ENCODE measurements around the gene OR56A5.
"Not testable (repeated sequence)": the region's sequence is repeated elsewhere in the genome, so short reads cannot be mapped to it uniquely, and the experiment has no call there.

Gene OR56A5, protein sequence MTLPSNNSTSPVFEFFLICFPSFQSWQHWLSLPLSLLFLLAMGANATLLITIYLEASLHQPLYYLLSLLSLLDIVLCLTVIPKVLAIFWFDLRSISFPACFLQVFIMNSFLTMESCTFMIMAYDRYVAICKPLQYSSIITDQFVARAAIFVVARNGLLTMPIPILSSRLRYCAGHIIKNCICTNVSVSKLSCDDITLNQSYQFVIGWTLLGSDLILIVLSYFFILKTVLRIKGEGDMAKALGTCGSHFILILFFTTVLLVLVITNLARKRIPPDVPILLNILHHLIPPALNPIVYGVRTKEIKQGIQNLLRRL

DNA sequence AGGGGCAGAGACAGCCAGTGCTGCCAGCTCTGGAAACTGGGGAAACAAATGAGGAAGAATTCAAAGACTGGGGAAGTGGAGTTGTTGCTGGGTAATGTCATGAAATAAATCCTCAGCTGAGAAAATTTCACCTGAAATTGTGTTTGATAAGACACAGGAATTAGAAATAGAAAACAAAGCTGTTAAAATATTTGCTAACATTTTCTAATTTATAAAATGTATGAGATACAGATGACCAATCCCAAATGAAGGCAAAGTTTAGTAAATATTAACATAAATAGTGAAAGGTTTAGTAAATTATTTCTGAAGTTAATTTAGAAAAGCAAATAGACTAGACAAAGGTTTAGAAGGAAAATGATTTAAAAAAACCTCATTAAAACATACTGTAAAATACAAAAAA, at the start of gene OR56A5:
Gene OR56A5, minus strand, starts transcription at position 101 of the 400 bp plus-strand sequence. Its CDS starts 0 bp downstream, at position 101.
- no peak for DNase-seq (ENCODE audit: low spot score)

DNA sequence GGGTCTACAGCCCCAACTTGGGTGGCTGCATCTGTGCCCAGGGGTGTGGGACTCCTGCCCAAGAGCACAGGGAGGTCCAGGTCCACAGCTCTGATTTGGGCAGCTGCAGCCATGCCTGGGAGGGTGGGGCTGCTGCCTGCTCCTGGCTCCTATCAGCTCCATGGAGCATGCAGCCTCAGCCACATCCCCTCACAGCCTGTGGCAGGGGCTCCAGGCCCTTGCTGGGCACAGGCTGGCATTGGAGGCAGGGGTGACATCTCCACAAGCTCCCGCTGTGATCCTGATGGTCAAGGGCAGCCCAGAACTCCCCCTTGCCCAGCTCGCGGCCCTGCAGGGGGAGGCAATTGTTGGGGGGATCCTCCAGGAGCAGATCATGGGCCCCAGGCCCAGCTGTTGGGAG, 44.7 kb upstream of the OR56A5 start:
- DNase-seq (ENCODE audit: low spot score) = no peak

GRCh38 chr11:6012035-6012668, 43.9 kb upstream of the OR56A5 start:
- DNase-seq (ENCODE audit: low spot score) = no peak

GRCh38 chr11:6006846-6007245, 38.6 kb upstream of the OR56A5 start, which contains the start of gene OR56A4:
Gene OR56A4 (minus strand): TSS chr11:6006946. CDS start chr11:6002992, 3,954 bp downstream.
- DNase-seq (ENCODE audit: low spot score) = no peak

- no peak for DNase-seq (ENCODE audit: low spot score)
These were observed 38.1 kb upstream of the OR56A5 start for GRCh38 chr11:6006395-6006794.

GRCh38 chr11:6002202-6002699, 34.0 kb upstream of the OR56A5 start:
- no peak for DNase-seq (ENCODE audit: low spot score)

DNA sequence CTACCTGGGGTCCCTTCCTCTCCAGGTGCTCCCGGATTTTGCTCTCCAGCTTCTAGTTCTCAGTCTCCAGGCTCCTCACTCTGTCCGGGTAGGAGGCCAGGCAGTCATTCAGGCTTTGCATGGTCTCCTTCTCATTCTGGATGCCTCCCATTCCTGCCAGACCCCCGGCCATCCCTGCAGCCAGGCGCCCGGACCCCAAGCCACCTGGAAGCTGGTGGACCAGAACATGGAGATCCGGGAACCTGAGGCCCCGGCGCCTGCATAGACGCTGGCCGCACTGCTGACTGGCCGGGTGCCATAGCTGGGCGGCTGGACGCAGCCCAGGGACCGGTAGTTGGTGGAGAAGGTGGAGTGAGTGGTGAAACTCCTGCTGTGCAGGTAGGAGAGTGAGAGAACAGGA, 26.5 kb upstream of the OR56A5 start:
- no peak for DNase-seq (ENCODE audit: low spot score)

DNA sequence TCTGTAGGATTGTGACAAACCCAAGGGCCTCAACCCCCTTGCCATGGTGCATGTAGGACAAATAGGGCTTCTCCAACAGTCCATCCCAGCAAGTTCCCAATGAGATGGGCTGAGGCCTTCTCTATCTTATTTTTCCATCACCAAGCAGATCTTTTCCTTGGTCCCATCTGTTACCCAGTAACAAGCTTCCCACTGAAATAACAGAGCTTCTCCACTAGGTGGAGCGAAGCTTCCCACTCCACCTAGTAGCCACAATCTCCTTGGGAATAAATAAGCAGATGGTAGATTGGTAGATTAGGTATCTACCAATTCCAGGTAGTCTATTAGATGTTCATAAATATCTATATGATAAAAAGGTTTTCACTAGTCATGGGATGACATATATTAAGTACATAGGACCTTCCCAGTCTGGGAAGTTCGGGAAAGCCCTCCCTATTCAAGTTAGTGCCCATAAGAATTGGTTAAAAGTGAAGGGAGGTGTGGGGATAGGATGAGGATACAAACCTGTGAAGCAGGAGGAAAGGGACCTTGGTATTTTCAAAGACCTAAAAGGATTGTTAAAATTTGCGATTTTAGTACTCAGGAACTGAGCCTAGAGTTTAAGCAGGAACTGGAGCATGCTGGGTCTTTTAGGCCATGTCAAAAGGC, 24.4 kb upstream of the OR56A5 start:
- peak; percentile 19 for DNase-seq (ENCODE audit: low spot score)

- DNase-seq (ENCODE audit: low spot score) = no peak
These were observed 23.9 kb upstream of the OR56A5 start for GRCh38 chr11:5992150-5992549.

DNA sequence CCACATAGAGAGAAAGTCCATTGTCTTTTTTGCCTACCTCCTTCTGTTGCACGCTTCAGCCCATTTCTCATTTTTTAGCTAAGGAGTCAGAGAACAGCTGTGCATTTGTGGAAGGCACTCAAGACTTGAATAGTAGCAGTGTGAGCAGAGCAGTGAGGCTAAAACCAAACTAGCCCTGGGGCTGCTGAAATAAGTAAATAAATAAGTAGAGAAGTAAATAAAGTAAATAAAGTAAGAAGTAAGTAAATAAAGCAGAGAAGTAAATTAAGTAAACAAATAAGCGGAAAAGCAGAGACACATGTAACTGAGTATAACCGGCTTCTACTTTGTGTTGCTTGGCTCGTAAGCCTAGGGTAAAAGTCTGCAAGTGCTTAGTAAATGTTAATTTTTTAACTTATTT, 20.9 kb upstream of the OR56A5 start:
- no peak for DNase-seq (ENCODE audit: low spot score)

DNA sequence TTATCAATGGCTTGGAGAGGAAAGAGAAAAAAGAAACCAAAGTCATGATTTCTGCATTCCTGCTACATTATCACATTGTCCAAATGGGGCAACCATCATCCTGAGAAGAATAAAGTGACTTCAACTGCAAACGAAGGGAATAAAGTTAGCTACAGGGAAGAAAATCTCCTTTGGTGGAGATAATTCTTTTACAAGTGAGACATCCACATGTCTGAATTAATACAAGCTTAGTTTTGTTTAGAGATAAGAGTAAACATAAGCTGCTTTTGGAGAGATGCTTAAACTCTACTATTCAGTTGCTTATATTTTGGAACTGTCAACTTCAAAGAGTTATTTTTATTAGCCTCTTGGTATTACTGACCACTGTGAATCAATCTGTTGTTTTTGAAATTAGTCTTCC, 18.6 kb upstream of the OR56A5 start, which contains the start of gene OR52L1:
Gene OR52L1, minus strand, starts transcription at position 101 of the 400 bp plus-strand sequence. Its CDS starts 55 bp downstream, at position 46.
- no peak for DNase-seq (ENCODE audit: low spot score)

- DNase-seq (ENCODE audit: low spot score) = no peak
These were observed 15.1 kb upstream of the OR56A5 start for GRCh38 chr11:5983443-5983842.

DNA sequence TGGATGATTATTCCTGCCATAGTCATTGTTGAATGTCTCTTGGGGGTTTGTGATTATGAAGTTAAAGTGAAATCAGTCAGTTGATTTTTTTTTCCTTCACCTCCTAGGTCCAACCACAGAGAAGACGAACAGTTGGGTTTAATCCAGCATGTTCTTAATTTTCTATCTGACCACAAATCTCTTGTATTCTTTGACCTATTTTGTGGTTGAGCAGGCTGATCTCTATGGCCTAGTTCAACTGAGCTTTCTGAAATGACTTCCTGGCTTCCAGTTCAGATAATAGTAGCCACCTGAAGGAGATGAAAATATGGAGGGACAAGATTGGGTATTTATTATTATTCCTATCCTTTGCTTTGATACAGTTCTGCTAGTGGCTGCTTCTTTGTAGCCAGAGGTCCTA, 5.2 kb upstream of the OR56A5 start:
- DNase-seq (ENCODE audit: low spot score) = no peak

DNA sequence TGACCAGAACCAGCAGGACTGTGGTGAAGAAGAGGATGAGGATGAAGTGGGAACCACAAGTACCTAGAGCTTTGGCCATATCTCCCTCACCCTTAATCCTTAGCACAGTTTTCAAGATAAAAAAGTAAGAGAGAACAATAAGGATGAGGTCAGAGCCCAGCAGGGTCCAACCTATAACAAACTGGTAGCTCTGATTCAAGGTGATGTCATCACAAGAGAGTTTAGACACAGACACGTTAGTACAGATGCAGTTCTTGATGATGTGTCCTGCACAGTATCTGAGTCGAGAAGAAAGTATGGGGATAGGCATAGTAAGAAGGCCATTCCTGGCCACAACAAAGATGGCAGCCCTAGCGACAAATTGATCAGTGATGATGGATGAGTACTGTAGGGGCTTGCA, 586 bp downstream of the OR56A5 start:
- peak; percentile 46 for DNase-seq (ENCODE audit: low spot score)

- DNase-seq (ENCODE audit: low spot score) = no peak
These were observed 1.3 kb downstream of the OR56A5 start for GRCh38 chr11:5966958-5967357.

DNA sequence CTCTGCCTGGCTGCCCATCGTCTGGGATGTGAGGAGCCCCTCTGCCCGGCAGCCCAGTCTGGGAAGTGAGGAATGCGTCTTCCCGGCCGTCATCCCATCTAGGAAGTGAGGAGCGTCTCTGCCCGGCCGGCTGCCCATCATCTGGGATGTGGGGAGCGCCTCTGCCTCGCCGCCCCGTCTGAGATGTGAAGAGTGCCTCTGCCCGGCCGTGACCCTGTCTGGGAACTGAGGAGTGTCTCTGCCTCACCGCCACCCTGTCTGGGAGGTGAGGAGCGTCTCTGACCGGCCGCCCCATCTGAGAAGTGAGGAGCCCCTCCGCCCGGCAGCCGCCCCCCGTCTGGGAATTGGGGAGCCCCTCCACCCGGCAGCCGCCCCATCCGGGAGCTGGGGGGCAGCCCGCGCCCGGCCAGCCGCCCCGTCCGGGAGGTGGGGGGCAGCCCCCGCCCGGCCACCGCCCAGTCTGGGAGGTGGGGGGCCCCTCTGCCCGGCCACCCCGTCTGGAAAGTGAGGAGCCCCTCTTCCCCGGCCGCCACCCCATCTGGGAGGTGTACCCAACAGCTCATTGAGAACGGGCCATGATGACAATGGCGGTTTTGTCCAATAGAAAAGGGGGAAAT, 7.5 kb downstream of the OR56A5 start:
- DNase-seq (ENCODE audit: low spot score) = not testable (repeated sequence)

GRCh38 chr11:5955586-5955985, 12.7 kb downstream of the OR56A5 start:
- no peak for DNase-seq (ENCODE audit: low spot score)

DNA sequence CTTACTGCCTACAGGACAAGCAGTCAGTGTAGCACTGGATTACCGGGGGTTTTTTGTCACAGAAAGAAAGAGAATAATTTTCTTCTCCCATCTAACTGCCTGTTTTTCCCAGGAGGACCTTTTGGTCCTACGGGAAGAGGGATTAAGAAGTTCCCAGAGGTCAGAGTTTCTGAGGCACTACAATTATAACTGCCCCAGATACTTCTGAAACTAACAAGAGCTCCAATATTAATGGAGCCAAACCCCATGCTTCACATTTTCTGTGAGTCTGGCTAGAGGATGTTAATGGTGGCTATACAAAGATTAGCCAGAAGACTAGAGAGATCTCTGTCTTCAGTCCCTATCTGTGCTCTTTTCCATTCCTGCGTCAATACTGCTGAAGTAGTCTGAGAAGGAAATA, 26.3 kb downstream of the OR56A5 start, which contains the start of gene OR56A3:
Gene OR56A3, plus strand, starts transcription at position 301 of the 400 bp plus-strand sequence. CDS start 5,096 bp downstream, outside the sequence.
- no peak for DNase-seq (ENCODE audit: low spot score)

DNA sequence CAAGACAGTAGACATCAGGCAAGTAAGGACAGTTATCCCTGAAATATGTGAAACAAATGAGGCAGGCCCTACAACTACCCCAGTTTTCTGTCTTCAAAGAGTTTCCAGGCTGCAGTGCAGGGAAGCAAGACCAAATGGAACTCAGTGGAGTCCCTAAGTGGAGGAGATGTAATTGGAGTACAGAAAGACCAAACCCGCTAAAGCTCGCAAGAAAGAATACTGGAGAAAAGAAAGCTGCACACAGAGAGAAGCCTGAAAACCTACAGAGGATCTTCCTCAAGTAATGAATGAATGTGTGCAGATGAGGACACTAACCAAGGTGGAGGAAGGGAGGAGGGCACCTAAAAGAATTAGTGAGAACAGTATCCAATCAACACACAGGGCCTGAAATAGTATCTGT, 27.5 kb downstream of the OR56A5 start:
- no peak for DNase-seq (ENCODE audit: low spot score)

GRCh38 chr11:5938603-5938965, 29.7 kb downstream of the OR56A5 start:
- DNase-seq (ENCODE audit: low spot score) = no peak

DNA sequence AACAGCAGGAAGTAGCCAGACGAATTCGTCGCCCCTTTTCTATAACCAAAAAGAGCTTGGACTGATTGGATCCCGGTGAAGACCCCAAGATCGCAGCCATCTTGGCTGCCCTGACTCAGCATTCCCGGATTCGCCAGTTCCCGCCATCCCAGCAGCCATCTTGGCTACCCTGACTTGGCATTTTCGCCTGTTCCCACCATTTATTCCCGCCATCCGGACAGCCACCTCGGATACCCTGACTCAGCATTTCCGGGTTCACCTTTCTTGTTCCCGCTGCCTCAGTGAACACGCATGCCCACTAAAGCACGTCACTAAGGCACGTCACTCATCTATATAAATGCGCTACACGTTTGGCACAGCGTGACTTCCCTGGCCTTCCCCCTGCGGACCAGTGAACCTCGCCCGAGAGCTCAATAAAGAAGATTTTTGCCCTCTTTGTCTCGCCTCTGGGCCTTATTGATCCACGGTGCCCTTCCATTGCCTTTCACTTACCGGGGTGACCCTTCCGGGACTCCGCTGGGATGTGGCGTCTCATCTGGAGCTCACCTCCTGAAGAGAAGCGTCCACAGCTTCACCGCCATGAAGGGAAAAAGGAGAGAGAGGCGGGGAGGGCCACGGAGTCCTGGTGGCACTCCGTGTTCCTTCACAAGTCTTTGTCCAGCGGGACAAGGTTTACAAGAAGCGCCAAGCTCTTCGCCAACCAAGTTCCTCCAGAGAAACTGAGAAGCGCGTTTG, 30.3 kb downstream of the OR56A5 start:
- DNase-seq (ENCODE audit: low spot score) = no peak

DNA sequence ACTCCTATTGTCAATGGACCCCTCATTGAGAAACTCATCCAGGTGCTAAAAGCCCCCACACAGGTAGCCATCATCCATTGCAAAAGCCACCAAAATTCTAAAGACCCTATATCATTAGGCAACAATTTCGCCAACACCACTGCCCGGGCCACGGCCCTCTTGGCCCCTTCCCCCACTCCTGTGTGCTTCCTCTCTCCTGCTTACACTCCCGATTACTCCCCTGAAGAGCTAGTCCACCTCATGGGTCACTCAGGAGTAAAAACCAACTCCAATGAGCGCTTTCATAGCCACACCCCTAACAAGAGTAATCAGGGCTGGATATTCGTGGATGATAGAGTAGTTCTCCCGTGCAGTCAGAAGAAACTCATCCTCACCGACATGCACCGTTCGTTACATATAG, 35.2 kb downstream of the OR56A5 start:
- DNase-seq (ENCODE audit: low spot score) = no peak

Measured in RKO (cell line).